Testis (tissue), 3 donors: ENCODE data around the gene CCDC150. TPM values are rescaled to one million over a fixed set of nuclear protein-coding genes. Genes with fewer than 3 reads are reported as not detected.

Experiments
- DNase-seq: peaks from one replicate; pipeline ENCODE4 v3.0.0-alpha.2; 2019
- H3K27ac ChIP-seq, 2 donors: fragments of 200-600 bp; sonication (generic); one replicate each; pipeline ENCODE4 v1.5.1; 2019
- H3K27me3 ChIP-seq: fragments of 200-600 bp; sonication (generic); one replicate; pipeline ENCODE4 v1.5.1; 2019
- H3K36me3 ChIP-seq: fragments of 200-600 bp; sonication (generic); one replicate; pipeline ENCODE4 v1.5.1; 2017; ENCODE audit warnings: low read depth; ENCODE audit errors: missing control alignments
- H3K4me1 ChIP-seq: fragments of 200-600 bp; sonication (generic); one replicate; pipeline ENCODE4 v1.5.1; 2019
- H3K4me3 ChIP-seq, 2 donors: fragments of 200-600 bp; sonication (generic); one replicate each; pipeline ENCODE4 v1.5.1; 2017 to 2019
- H3K9me3 ChIP-seq: fragments of 200-600 bp; sonication (generic); one replicate; pipeline ENCODE4 v1.5.1; 2017
- CTCF ChIP-seq, 3 experiments: fragments of 450-650 bp in 2 of 3; fragments of 200-600 bp in 1 of 3; sonication (generic) in 1 of 3; IDR thresholded peaks; one replicate each; pipeline ENCODE4 v1.5.1; 2016 to 2019; ENCODE audit warnings: antibody characterized with exemption in 3 of 3, mild to moderate bottlenecking in 2 of 3, moderate library complexity in 1 of 3
- POLR2A ChIP-seq: fragments of 450-650 bp; IDR thresholded peaks from one replicate; pipeline ENCODE4 v1.6.1; 2017; ENCODE audit warnings: antibody characterized with exemption, mild to moderate bottlenecking, moderate library complexity
- WGBS, 2 donors: methylation state at CpG; one replicate each; pipeline ENCODE4 v1.1.5; 2018; 5-methylcytosine and 5-hydroxymethylcytosine counted together
- intact Hi-C: fragments of 100-400 bp; cut with DNase I; formaldehyde crosslinking; loops from one replicate; pipeline ENCODE4 v1.15.1; 2023; ENCODE audit warnings: low total_unique reads
- polyA plus RNA-seq: library from polyadenylated mRNA; stranded (reverse); fragments of 350-450 nt; fragmentation: Illumina TruSeq; extraction: RNeasy Lipid Tissue Mini Kit (QIAGEN cat#74804); gene quantifications from one replicate; pipeline ENCODE4 v1.2.3, GENCODE V29; 2014; ENCODE audit warnings: low read depth, low replicate concordance; ENCODE audit not compliant: insufficient read depth
- total RNA-seq, 2 donors: library from RNA; depleted of rRNA; stranded (reverse); fragments of >200 nt; gene quantifications; one replicate each; pipeline ENCODE4 v1.2.3, GENCODE V29; 2016

CCDC150 gene
- total and polyA plus RNA-seq, 3 donors from 2014 or later: 22.7 to 52.0 (median 31.7) TPM

GRCh38 chr2:196598412-196598811 lies 41.1 kb upstream of the CCDC150 start:
- no peak for DNase-seq
- Histone ChIP-seq H3K27me3 (no peaks in the 10 kb centered on the region), H3K4me1 (no peaks in the 10 kb centered on the region), H3K9me3 (no peaks in the 10 kb centered on the region), H3K27ac (no peak overlapping the region), H3K36me3 (no peaks in the 10 kb centered on the region), H3K4me3 (no peak overlapping the region)
- intact Hi-C loops: no loop called here
- WGBS, 2 donors: 82% methylated on average over 5 of the region's 5 CpGs
- TF ChIP-seq POLR2A (no peak), CTCF (IDR thresholded peaks at IDR 0.05) (no peak)

GRCh38 chr2:196598846-196599245 lies 40.7 kb upstream of the CCDC150 start:
- Histone ChIP-seq H3K27ac (no peak overlapping the region), H3K4me3 (no peak overlapping the region), H3K4me1 (no peaks in the 10 kb centered on the region), H3K36me3 (no peaks in the 10 kb centered on the region), H3K27me3 (no peaks in the 10 kb centered on the region), H3K9me3 (no peaks in the 10 kb centered on the region)
- no peak for TF ChIP-seq POLR2A
- TF ChIP-seq CTCF (IDR thresholded peaks at IDR 0.05): no peak
- DNase-seq: no peak
- intact Hi-C loops: no loop called here

DNA sequence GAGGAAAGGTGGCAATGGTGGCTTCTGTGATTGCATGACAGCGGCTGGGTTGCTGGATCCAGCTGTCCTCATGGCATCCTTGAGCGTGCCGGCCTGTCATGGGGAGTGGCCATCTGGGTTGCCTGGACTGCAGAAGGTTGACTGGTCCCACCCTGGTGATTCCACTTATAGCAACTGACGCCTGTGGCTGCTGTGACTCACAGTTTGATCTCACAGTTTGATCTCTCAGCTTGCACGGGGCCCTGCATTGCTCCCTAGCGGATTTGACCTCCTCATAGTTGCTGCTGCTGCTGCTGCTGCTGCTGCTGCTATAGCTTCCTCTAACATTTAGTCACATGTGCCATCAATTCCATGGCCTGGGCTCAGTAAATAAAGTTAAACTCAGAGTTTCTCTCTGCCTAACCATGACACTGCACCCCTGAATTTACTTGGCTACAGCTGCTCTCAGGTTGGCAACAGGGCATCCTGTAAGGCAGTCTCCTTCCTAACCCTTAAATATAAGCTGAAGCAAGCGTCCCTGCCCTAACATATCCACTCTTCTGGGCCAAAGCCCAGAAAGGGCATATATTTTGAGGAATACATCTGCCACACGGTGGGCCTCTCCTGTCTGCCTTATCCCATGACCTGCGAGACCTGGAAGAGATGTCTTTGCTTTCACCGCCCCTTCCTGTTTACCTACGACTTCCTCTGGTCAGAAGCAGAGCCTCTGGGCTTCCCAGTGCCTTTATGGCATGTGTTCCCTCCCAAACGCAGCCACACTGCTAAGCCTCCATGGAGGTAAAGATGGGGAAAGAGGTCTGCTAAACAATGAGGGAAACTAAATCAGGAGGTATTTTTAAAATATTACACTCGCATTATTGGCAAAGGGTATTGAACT lies 37.8 kb upstream of the CCDC150 start:
- no peak overlapping the region for H3K4me3 ChIP-seq
- intact Hi-C loops: no loop called here

DNA sequence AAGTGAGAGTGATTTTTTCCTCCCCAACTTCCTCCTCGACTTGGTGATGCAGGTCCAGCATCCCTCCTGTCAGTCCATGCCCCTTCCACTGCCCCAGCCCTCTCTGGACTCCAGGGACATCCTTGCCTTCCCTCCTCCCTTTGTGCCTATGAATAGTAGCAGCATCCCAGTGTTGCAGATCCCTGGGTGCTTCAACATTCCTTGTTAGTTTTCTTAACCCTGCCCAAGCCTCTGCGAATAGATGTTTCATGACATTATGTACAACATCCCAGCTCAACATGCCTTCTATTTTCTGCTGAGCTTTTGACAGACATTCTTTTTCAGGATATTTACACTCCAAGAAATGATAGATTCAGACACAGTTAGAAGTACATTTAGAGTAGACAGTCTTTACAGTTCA lies 35.3 kb upstream of the CCDC150 start:
- no peak overlapping the region for H3K4me3 ChIP-seq
- TF ChIP-seq CTCF (IDR thresholded peaks at IDR 0.05): no peak
- no peak for TF ChIP-seq POLR2A
- 79 to 83% methylated on average over 2 of the region's 2 CpGs for WGBS, 2 donors

More for the DNA sequence above, 37.8 kb upstream of the CCDC150 start:
- DNase-seq: no peak
- WGBS, 2 donors: 76 to 83% methylated on average over 12 to 13 of the region's 13 CpGs
- no peak for TF ChIP-seq CTCF (IDR thresholded peaks at IDR 0.05)
- no peak for TF ChIP-seq POLR2A
- no peaks in the 10 kb centered on the region for H3K36me3 ChIP-seq
- no peaks in the 10 kb centered on the region for H3K9me3 ChIP-seq
- no peak overlapping the region for H3K27ac ChIP-seq
- no peaks in the 10 kb centered on the region for H3K4me1 ChIP-seq
- H3K27me3 ChIP-seq: no peaks in the 10 kb centered on the region

DNA sequence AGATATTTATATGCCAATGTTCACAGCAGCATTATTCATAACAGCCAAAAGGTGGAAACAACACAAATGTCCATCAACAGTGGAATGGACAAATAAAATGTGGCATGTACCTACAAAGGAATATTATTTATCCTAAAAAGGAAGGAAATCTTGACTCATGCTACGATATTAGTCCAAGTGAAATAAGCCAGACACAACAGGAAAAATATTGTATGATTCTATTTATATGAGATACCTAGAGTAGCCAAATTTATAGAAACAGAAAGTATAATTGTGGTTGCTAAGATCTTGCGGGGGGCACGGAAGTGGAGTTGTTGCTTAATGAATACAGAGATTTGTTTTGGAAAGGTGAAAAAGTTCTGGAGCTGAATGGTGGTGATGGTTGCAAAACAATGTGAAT lies 33.0 kb upstream of the CCDC150 start:
- H3K27me3 ChIP-seq: no peaks in the 10 kb centered on the region
- intact Hi-C loops: no loop called here
- H3K4me3 ChIP-seq: no peak overlapping the region
- no peaks in the 10 kb centered on the region for H3K36me3 ChIP-seq
- no peak overlapping the region for H3K27ac ChIP-seq
- H3K4me1 ChIP-seq: no peaks in the 10 kb centered on the region
- H3K9me3 ChIP-seq: no peaks in the 10 kb centered on the region
- TF ChIP-seq POLR2A: no peak
- DNase-seq: no peak
- WGBS, 2 donors: 88 to 91% methylated on average over 3 of the region's 3 CpGs

More for the DNA sequence above, 35.3 kb upstream of the CCDC150 start:
- Histone ChIP-seq H3K4me1 (no peaks in the 10 kb centered on the region), H3K36me3 (no peaks in the 10 kb centered on the region), H3K9me3 (no peaks in the 10 kb centered on the region), H3K27ac (no peak overlapping the region), H3K27me3 (no peaks in the 10 kb centered on the region)
- DNase-seq: no peak
- intact Hi-C loops: no loop called here
